Measurements from ENCODE around the gene MAP1S.

The MAP1S gene

GRCh38 chr19:17754634-17755442, 35.6 kb downstream of the MAP1S start:
- TF ChIP-seq, protein P1, sequence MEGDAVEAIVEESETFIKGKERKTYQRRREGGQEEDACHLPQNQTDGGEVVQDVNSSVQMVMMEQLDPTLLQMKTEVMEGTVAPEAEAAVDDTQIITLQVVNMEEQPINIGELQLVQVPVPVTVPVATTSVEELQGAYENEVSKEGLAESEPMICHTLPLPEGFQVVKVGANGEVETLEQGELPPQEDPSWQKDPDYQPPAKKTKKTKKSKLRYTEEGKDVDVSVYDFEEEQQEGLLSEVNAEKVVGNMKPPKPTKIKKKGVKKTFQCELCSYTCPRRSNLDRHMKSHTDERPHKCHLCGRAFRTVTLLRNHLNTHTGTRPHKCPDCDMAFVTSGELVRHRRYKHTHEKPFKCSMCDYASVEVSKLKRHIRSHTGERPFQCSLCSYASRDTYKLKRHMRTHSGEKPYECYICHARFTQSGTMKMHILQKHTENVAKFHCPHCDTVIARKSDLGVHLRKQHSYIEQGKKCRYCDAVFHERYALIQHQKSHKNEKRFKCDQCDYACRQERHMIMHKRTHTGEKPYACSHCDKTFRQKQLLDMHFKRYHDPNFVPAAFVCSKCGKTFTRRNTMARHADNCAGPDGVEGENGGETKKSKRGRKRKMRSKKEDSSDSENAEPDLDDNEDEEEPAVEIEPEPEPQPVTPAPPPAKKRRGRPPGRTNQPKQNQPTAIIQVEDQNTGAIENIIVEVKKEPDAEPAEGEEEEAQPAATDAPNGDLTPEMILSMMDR (IDR thresholded peaks at IDR 0.05; ENCODE audit: low read depth, low read length), result peak; percentile 81
- no peak for TF ChIP-seq EZH2phosphoT487 (IDR thresholded peaks at IDR 0.05; ENCODE audit: low read depth)
- peaks cover 17% of the 10 kb centered on the region for H3K79me2 ChIP-seq (ENCODE audit: low read length)
- no peaks in the 10 kb centered on the region for H3K9me3 ChIP-seq (ENCODE audit: insufficient read depth, low read length)
- H3K27ac ChIP-seq (ENCODE audit: low read length), result peak overlapping the region; percentile 81
- H3K4me1 ChIP-seq (ENCODE audit: low read length), result peaks cover 67% of the 10 kb centered on the region
- peak overlapping the region; percentile 70 for H3K9ac ChIP-seq (ENCODE audit: low read length)
- H3K4me2 ChIP-seq (ENCODE audit: low read length), result peak overlapping the region; percentile 75
- no peaks in the 10 kb centered on the region for H4K20me1 ChIP-seq (ENCODE audit: insufficient read depth, low read length)
- peak overlapping the region; percentile 61 for H3K4me3 ChIP-seq (ENCODE audit: low read length)
- no peak overlapping the region for H2AFZ ChIP-seq (ENCODE audit: low read depth, low read length)
- no peaks in the 10 kb centered on the region for H3K27me3 ChIP-seq (ENCODE audit: low read depth, low read length)
- H3K36me3 ChIP-seq (replicated peaks; ENCODE audit: low read depth, low read length), result peaks cover 19% of the 10 kb centered on the region

GRCh38 chr19:17755443-17755890, 36.2 kb downstream of the MAP1S start:
- Histone ChIP-seq H3K9ac (ENCODE audit: low read length) (peak overlapping the region; percentile 70), H2AFZ (ENCODE audit: low read depth, low read length) (no peak overlapping the region), H3K9me3 (ENCODE audit: insufficient read depth, low read length) (no peaks in the 10 kb centered on the region), H3K4me1 (ENCODE audit: low read length) (peaks cover 67% of the 10 kb centered on the region), H4K20me1 (ENCODE audit: insufficient read depth, low read length) (no peaks in the 10 kb centered on the region), H3K4me2 (ENCODE audit: low read length) (peak overlapping the region; percentile 75), H3K36me3 (replicated peaks; ENCODE audit: low read depth, low read length) (peaks cover 23% of the 10 kb centered on the region), H3K27ac (ENCODE audit: low read length) (peak overlapping the region; percentile 81), H3K4me3 (ENCODE audit: low read length) (peak overlapping the region; percentile 61), H3K79me2 (ENCODE audit: low read length) (peaks cover 14% of the 10 kb centered on the region), H3K27me3 (ENCODE audit: low read depth, low read length) (no peaks in the 10 kb centered on the region)
- TF ChIP-seq EZH2phosphoT487 (IDR thresholded peaks at IDR 0.05; ENCODE audit: low read depth), result no peak
- TF ChIP-seq, protein P1 (IDR thresholded peaks at IDR 0.05; ENCODE audit: low read depth, low read length), result no peak

DNA sequence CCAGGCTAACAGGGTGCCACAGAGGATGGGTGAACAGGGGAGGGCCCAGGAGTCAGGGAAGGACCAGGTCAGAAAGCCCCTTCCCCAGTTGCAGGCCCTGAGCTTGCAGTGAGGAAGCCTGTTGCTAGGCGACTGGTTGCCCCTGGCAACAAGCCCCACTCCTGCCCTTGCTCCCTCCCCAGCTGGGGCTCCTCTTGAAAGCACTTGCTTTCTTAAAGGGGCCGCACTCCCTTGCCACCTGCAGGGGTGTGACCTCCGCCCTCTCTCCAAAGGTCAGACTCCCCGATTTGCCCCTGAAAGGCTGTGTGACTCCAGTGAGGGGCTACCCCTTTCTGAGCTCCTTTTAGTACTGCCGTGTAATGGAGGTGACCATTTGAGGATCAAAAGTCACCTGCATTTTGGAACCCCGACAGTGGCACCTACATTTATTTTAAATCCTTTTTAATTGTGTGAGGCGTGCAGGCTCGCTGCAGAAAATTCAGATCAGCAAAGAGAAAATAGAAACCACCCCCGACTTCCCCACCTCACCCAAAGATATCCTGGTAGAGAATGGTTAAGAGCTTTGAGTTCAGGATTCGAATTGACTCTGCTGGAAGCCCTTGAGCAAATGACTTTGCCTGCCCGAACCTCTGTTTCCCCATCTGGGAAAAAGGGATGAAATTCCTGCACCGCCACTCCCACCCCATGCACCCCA, 36.8 kb downstream of the MAP1S start:
- peak overlapping the region; percentile 75 for H3K4me2 ChIP-seq (ENCODE audit: low read length)
- no peaks in the 10 kb centered on the region for H3K27me3 ChIP-seq (ENCODE audit: low read depth, low read length)
- peak overlapping the region; percentile 70; the same call in 1 of the 2 replicates for H3K9ac ChIP-seq (ENCODE audit: low read length)
- H3K36me3 ChIP-seq (replicated peaks; ENCODE audit: low read depth, low read length), result peaks cover 28% of the 10 kb centered on the region
- H4K20me1 ChIP-seq (ENCODE audit: insufficient read depth, low read length), result no peaks in the 10 kb centered on the region
- H3K4me3 ChIP-seq (ENCODE audit: low read length), result peak overlapping the region; percentile 61; the same call in 1 of the 2 replicates
- no peak overlapping the region for H2AFZ ChIP-seq (ENCODE audit: low read depth, low read length)
- peaks cover 68% of the 10 kb centered on the region for H3K4me1 ChIP-seq (ENCODE audit: low read length)
- peaks cover 14% of the 10 kb centered on the region for H3K79me2 ChIP-seq (ENCODE audit: low read length)
- H3K9me3 ChIP-seq (ENCODE audit: insufficient read depth, low read length), result no peaks in the 10 kb centered on the region
- H3K27ac ChIP-seq (ENCODE audit: low read length), result peak overlapping the region; percentile 81
- TF ChIP-seq, protein P1 (IDR thresholded peaks at IDR 0.05; ENCODE audit: low read depth, low read length), result no peak
- no peak for TF ChIP-seq EZH2phosphoT487 (IDR thresholded peaks at IDR 0.05; ENCODE audit: low read depth)

- H3K36me3 ChIP-seq (replicated peaks; ENCODE audit: low read depth, low read length), result peaks cover 31% of the 10 kb centered on the region
- no peak overlapping the region for H2AFZ ChIP-seq (ENCODE audit: low read depth, low read length)
- no peaks in the 10 kb centered on the region for H4K20me1 ChIP-seq (ENCODE audit: insufficient read depth, low read length)
- H3K27me3 ChIP-seq (ENCODE audit: low read depth, low read length), result no peaks in the 10 kb centered on the region
- H3K9me3 ChIP-seq (ENCODE audit: insufficient read depth, low read length), result no peaks in the 10 kb centered on the region
- H3K4me3 ChIP-seq (ENCODE audit: low read length), result no peak overlapping the region
- TF ChIP-seq EZH2phosphoT487 (IDR thresholded peaks at IDR 0.05; ENCODE audit: low read depth), result no peak
- TF ChIP-seq, protein P1 (IDR thresholded peaks at IDR 0.05; ENCODE audit: low read depth, low read length), result no peak
- no peak overlapping the region for H3K4me2 ChIP-seq (ENCODE audit: low read length)
- H3K9ac ChIP-seq (ENCODE audit: low read length), result no peak overlapping the region
- peaks cover 14% of the 10 kb centered on the region for H3K79me2 ChIP-seq (ENCODE audit: low read length)
- peaks cover 60% of the 10 kb centered on the region for H3K4me1 ChIP-seq (ENCODE audit: low read length)
- H3K27ac ChIP-seq (ENCODE audit: low read length), result no peak overlapping the region
These were observed 37.8 kb downstream of the MAP1S start for GRCh38 chr19:17757125-17757524.
